ENCODE measurements around the gene DACT1. TPM values are rescaled to one million over a fixed set of nuclear protein-coding genes. Genes with fewer than 3 reads are reported as not detected.

The DACT1 gene
- total RNA-seq, 2 experiments from 2014 or later, result 8.8 to 8.9 TPM

- ChIA-PET CTCF (no interaction called here), POLR2A (no interaction called here)
- no peaks in the 10 kb centered on the region for H3K9me3 Mint-ChIP-seq (ENCODE audit: low read depth)
- no peak for ATAC-seq
- H3K27ac Mint-ChIP-seq, result no peak overlapping the region
- intact Hi-C loops (cut with DNase I, micrococcal nuclease), result no loop called here
- H3K27me3 Mint-ChIP-seq, result peaks cover 2% of the 10 kb centered on the region
- H3K36me3 Mint-ChIP-seq (ENCODE audit: low read depth), result no peaks in the 10 kb centered on the region
- H3K4me3 Mint-ChIP-seq, result no peak overlapping the region
- DNase-seq, result no peak
- peaks cover 9% of the 10 kb centered on the region for H3K4me1 Mint-ChIP-seq
These were observed 30.1 kb downstream of the DACT1 start for GRCh38 chr14:58667900-58668299.

- Mint-ChIP-seq H3K9me3 (ENCODE audit: low read depth) (no peaks in the 10 kb centered on the region), H3K4me3 (no peak overlapping the region), H3K27ac (no peak overlapping the region), H3K4me1 (peaks cover 9% of the 10 kb centered on the region), H3K27me3 (peaks cover 2% of the 10 kb centered on the region), H3K36me3 (ENCODE audit: low read depth) (no peaks in the 10 kb centered on the region)
- ChIA-PET POLR2A (no interaction called here), CTCF (interaction anchor here (0.5 kb wide), 1 partner anchor 122 kb away, joined by 3 read pairs; no protein-coding TSS in a partner anchor)
- intact Hi-C loops (cut with DNase I, micrococcal nuclease), result no loop called here
- DNase-seq, result no peak
- no peak for ATAC-seq
These were observed 31.2 kb downstream of the DACT1 start for GRCh38 chr14:58668848-58669480.

GRCh38 chr14:58669556-58670200 lies 31.9 kb downstream of the DACT1 start:
- H3K9me3 Mint-ChIP-seq (ENCODE audit: low read depth), result no peaks in the 10 kb centered on the region
- peaks cover 2% of the 10 kb centered on the region for H3K27me3 Mint-ChIP-seq
- no peaks in the 10 kb centered on the region for H3K36me3 Mint-ChIP-seq (ENCODE audit: low read depth)
- ChIA-PET CTCF (interaction anchor here (0.5 kb wide), 1 partner anchor 122 kb away, joined by 3 read pairs; no protein-coding TSS in a partner anchor), POLR2A (no interaction called here)
- ATAC-seq, result no peak
- H3K27ac Mint-ChIP-seq, result no peak overlapping the region
- intact Hi-C loops (cut with DNase I, micrococcal nuclease), result no loop called here
- H3K4me1 Mint-ChIP-seq, result peaks cover 9% of the 10 kb centered on the region
- no peak overlapping the region for H3K4me3 Mint-ChIP-seq
- DNase-seq, result no peak

- Mint-ChIP-seq H3K9me3 (ENCODE audit: low read depth) (no peaks in the 10 kb centered on the region), H3K4me1 (peaks cover 8% of the 10 kb centered on the region), H3K4me3 (no peak overlapping the region), H3K27me3 (peaks cover 2% of the 10 kb centered on the region), H3K27ac (no peak overlapping the region), H3K36me3 (ENCODE audit: low read depth) (no peaks in the 10 kb centered on the region)
- POLR2A ChIA-PET, result no interaction called here
- intact Hi-C loops (cut with DNase I, micrococcal nuclease), result no loop called here
- ATAC-seq (no peak), DNase-seq (no peak)
- CTCF ChIA-PET, result interaction anchor here (0.8 to 1.6 kb wide), 2 partner anchors 9 to 519 kb away, joined by 3 to 4 read pairs; no protein-coding TSS in a partner anchor
These were observed 33.3 kb downstream of the DACT1 start for GRCh38 chr14:58671024-58671423.

GRCh38 chr14:58671436-58671835 lies 33.7 kb downstream of the DACT1 start:
- Mint-ChIP-seq H3K36me3 (ENCODE audit: low read depth) (no peaks in the 10 kb centered on the region), H3K27ac (no peak overlapping the region), H3K4me1 (peaks cover 4% of the 10 kb centered on the region), H3K4me3 (no peak overlapping the region), H3K27me3 (peaks cover 2% of the 10 kb centered on the region), H3K9me3 (ENCODE audit: low read depth) (no peaks in the 10 kb centered on the region)
- intact Hi-C loops (cut with DNase I, micrococcal nuclease), result no loop called here
- POLR2A ChIA-PET, result no interaction called here
- DNase-seq (no peak), ATAC-seq (no peak)
- CTCF ChIA-PET, result interaction anchor here (0.8 to 1.6 kb wide), 2 partner anchors 9 to 519 kb away, joined by 3 to 4 read pairs; no protein-coding TSS in a partner anchor

- ChIA-PET POLR2A (no interaction called here), CTCF (no interaction called here)
- Mint-ChIP-seq H3K4me1 (no peaks in the 10 kb centered on the region), H3K4me3 (no peak overlapping the region), H3K27ac (no peak overlapping the region), H3K9me3 (ENCODE audit: low read depth) (no peaks in the 10 kb centered on the region), H3K27me3 (peaks cover 2% of the 10 kb centered on the region), H3K36me3 (ENCODE audit: low read depth) (no peaks in the 10 kb centered on the region)
- intact Hi-C loops (cut with DNase I, micrococcal nuclease), result no loop called here
- no peak for ATAC-seq
- DNase-seq, result no peak
These were observed 36.0 kb downstream of the DACT1 start for GRCh38 chr14:58673722-58674121.

GRCh38 chr14:58677001-58677400 lies 39.2 kb downstream of the DACT1 start:
- ChIA-PET POLR2A (no interaction called here), CTCF (interaction anchor here (0.6 kb wide), 1 partner anchor 375 kb away, joined by 3 read pairs; no protein-coding TSS in a partner anchor)
- H3K36me3 Mint-ChIP-seq (ENCODE audit: low read depth), result no peaks in the 10 kb centered on the region
- no peak overlapping the region for H3K27ac Mint-ChIP-seq
- H3K4me1 Mint-ChIP-seq, result no peaks in the 10 kb centered on the region
- intact Hi-C loops (cut with DNase I, micrococcal nuclease), result no loop called here
- DNase-seq (no peak), ATAC-seq (no peak)
- no peak overlapping the region for H3K4me3 Mint-ChIP-seq
- no peaks in the 10 kb centered on the region for H3K9me3 Mint-ChIP-seq (ENCODE audit: low read depth)
- peaks cover 2% of the 10 kb centered on the region for H3K27me3 Mint-ChIP-seq

GRCh38 chr14:58677517-58677916 lies 39.8 kb downstream of the DACT1 start:
- ChIA-PET POLR2A (no interaction called here), CTCF (interaction anchor here (0.6 kb wide), 1 partner anchor 375 kb away, joined by 3 read pairs; no protein-coding TSS in a partner anchor)
- no peaks in the 10 kb centered on the region for H3K9me3 Mint-ChIP-seq (ENCODE audit: low read depth)
- no peak for ATAC-seq
- H3K4me1 Mint-ChIP-seq, result no peaks in the 10 kb centered on the region
- no peak for DNase-seq
- H3K27me3 Mint-ChIP-seq, result peaks cover 2% of the 10 kb centered on the region
- intact Hi-C loops (cut with DNase I, micrococcal nuclease), result no loop called here
- no peak overlapping the region for H3K27ac Mint-ChIP-seq
- no peaks in the 10 kb centered on the region for H3K36me3 Mint-ChIP-seq (ENCODE audit: low read depth)
- H3K4me3 Mint-ChIP-seq, result no peak overlapping the region

- intact Hi-C loops (cut with DNase I, micrococcal nuclease), result no loop called here
- CTCF ChIA-PET, result no interaction called here
- Mint-ChIP-seq H3K36me3 (ENCODE audit: low read depth) (no peaks in the 10 kb centered on the region), H3K9me3 (ENCODE audit: low read depth) (no peaks in the 10 kb centered on the region), H3K4me3 (no peak overlapping the region), H3K27ac (no peak overlapping the region), H3K27me3 (no peaks in the 10 kb centered on the region), H3K4me1 (no peaks in the 10 kb centered on the region)
- DNase-seq (no peak), ATAC-seq (no peak)
- POLR2A ChIA-PET, result no interaction called here
These were observed 40.2 kb downstream of the DACT1 start for GRCh38 chr14:58677996-58678395.

GRCh38 chr14:58680698-58681097 lies 42.9 kb downstream of the DACT1 start:
- ChIA-PET CTCF (no interaction called here), POLR2A (no interaction called here)
- H3K4me1 Mint-ChIP-seq, result no peaks in the 10 kb centered on the region
- ATAC-seq (no peak), DNase-seq (no peak)
- no peak overlapping the region for H3K27ac Mint-ChIP-seq
- H3K36me3 Mint-ChIP-seq (ENCODE audit: low read depth), result no peaks in the 10 kb centered on the region
- H3K27me3 Mint-ChIP-seq, result no peaks in the 10 kb centered on the region
- H3K9me3 Mint-ChIP-seq (ENCODE audit: low read depth), result no peaks in the 10 kb centered on the region
- intact Hi-C loops (cut with DNase I, micrococcal nuclease), result no loop called here
- H3K4me3 Mint-ChIP-seq, result no peak overlapping the region

GRCh38 chr14:58687232-58687795 lies 49.6 kb downstream of the DACT1 start:
- H3K4me3 Mint-ChIP-seq, result no peak overlapping the region
- no peaks in the 10 kb centered on the region for H3K9me3 Mint-ChIP-seq (ENCODE audit: low read depth)
- intact Hi-C loops (cut with DNase I, micrococcal nuclease), result no loop called here
- POLR2A ChIA-PET, result no interaction called here
- no peaks in the 10 kb centered on the region for H3K36me3 Mint-ChIP-seq (ENCODE audit: low read depth)
- ATAC-seq, result no peak
- CTCF ChIA-PET, result interaction anchor here (0.6 kb wide), 1 partner anchor 19 kb away, joined by 3 read pairs; no protein-coding TSS in a partner anchor
- no peaks in the 10 kb centered on the region for H3K4me1 Mint-ChIP-seq
- DNase-seq, result no peak
- H3K27me3 Mint-ChIP-seq, result no peaks in the 10 kb centered on the region
- H3K27ac Mint-ChIP-seq, result no peak overlapping the region

All from activated CD4-positive, alpha-beta T cell treated with anti-CD3 and anti-CD28 coated beads for 36 hours (primary cell).